ENCODE data around the gene FADS1. TPM values are rescaled to one million over a fixed set of nuclear protein-coding genes. Genes with fewer than 3 reads are reported as not detected.

Gene FADS1
- total RNA-seq, 4 donors from 2014 or later, result 4.9 to 9.9 (median 6.7) TPM

DNA sequence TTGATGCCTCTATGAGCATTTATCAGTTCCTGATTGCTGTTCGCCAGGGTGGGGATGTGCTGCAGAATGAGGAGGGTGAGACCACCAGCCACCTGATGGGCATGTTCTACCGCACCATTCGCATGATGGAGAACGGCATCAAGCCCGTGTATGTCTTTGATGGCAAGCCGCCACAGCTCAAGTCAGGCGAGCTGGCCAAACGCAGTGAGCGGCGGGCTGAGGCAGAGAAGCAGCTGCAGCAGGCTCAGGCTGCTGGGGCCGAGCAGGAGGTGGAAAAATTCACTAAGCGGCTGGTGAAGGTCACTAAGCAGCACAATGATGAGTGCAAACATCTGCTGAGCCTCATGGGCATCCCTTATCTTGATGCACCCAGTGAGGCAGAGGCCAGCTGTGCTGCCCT, 21.3 kb downstream of the FADS1 start:
- H3K4me3 ChIP-seq, result no peak overlapping the region
- no peaks in the 10 kb centered on the region for H3K36me3 ChIP-seq
- DNase-seq, result no peak
- no peaks in the 10 kb centered on the region for H3K27me3 ChIP-seq
- no peaks in the 10 kb centered on the region for H3K9me3 ChIP-seq
- TF ChIP-seq, protein P1, sequence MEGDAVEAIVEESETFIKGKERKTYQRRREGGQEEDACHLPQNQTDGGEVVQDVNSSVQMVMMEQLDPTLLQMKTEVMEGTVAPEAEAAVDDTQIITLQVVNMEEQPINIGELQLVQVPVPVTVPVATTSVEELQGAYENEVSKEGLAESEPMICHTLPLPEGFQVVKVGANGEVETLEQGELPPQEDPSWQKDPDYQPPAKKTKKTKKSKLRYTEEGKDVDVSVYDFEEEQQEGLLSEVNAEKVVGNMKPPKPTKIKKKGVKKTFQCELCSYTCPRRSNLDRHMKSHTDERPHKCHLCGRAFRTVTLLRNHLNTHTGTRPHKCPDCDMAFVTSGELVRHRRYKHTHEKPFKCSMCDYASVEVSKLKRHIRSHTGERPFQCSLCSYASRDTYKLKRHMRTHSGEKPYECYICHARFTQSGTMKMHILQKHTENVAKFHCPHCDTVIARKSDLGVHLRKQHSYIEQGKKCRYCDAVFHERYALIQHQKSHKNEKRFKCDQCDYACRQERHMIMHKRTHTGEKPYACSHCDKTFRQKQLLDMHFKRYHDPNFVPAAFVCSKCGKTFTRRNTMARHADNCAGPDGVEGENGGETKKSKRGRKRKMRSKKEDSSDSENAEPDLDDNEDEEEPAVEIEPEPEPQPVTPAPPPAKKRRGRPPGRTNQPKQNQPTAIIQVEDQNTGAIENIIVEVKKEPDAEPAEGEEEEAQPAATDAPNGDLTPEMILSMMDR (IDR thresholded peaks at IDR 0.05), result no peak
- no peak for TF ChIP-seq POLR2A (IDR thresholded peaks at IDR 0.05)
- no peak overlapping the region for H3K27ac ChIP-seq
- H3K4me1 ChIP-seq, result peaks cover 0 to 18% (median 3%) of the 10 kb centered on the region in 4 donors

DNA sequence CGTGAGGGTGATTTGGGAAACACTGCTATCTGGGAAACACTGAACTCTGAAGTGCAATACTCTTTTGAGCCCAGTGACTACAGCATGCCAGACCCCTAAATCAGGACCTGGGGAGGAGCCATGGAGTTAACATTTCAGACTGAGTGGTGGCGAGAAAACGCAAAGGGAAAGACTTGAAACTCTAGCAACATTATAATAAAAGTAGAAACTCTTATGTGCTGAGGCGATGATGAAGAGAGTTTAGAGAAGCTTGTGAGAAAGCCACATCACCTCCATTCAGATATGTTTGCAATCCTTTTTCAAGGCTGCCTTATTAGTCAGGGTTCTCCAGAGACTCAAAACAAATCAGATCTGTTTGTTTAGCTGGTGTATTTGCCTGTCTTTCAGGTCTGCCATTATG, 22.2 kb downstream of the FADS1 start:
- no peak for DNase-seq
- H3K27me3 ChIP-seq, result no peaks in the 10 kb centered on the region
- peaks cover 0 to 9% (median 0%) of the 10 kb centered on the region in 3 donors for H3K36me3 ChIP-seq
- H3K27ac ChIP-seq, result no peak overlapping the region
- no peak for TF ChIP-seq POLR2A (IDR thresholded peaks at IDR 0.05)
- TF ChIP-seq, protein P1 (IDR thresholded peaks at IDR 0.05), result no peak
- H3K4me3 ChIP-seq, result no peak overlapping the region
- H3K9me3 ChIP-seq, result no peaks in the 10 kb centered on the region
- H3K4me1 ChIP-seq, result peaks cover 0 to 18% (median 3%) of the 10 kb centered on the region in 4 donors

DNA sequence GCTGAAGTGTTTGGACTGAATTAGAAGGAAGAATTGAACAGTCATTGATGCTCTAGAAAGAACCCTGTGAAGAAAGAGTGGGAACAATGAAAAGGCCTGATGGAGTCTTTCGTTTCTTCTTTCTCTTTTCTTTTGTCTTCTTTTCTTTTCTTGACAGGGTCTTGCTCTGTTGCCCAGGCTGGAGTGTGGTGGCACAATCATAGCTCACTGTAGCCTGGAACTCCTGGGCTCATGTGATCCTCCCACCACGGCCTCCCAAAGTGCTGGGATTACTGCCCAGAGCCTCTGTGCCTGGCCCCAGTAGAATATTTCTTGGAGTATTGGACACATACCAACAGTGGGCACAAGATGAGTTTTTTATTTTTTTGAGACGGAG, 23.0 kb downstream of the FADS1 start:
- peak overlapping the region in 1 of 4 donors; percentile 81 for H3K4me3 ChIP-seq
- no peak for DNase-seq

DNA sequence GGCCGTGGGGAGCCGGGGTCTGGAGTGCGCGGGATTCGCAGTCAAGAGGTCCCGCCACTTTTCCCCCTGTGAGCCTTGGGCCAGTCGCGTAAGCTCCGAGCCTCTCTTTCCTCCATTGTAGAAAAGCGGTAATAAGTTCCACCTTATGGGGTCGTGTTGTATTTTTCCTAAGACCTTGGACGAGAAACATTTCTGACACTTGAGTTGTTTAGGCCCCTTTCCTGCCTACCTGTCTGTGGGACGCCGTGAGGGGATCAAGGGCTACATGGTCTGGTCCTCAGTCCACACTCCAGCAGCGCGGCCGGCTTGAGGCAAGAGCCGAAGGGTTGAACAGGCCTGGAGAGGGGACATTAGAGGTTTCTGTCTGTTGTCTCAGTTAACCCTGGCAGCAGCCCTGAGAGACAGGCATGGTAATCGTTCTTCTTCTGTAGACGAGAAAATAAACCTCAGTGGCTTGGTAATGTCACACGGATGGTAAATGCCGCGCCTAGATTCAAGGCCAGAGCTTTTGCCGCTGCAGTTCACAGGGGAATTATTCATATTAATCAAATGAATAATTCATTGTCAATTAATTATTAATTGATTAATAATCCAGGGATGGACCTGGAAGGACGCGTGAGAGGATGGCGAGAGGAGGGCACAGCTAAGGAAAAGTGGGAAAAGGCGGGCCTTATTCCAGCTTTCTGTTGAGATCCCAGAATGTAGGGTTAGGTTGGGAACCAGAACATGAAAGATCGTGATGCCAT, 23.5 kb downstream of the FADS1 start:
- H3K27me3 ChIP-seq, result no peaks in the 10 kb centered on the region
- H3K9me3 ChIP-seq, result no peaks in the 10 kb centered on the region
- H3K4me3 ChIP-seq, result peak overlapping the region; percentile 65 to 87 (median 80)
- peak overlapping the region; percentile 91 to 95 (median 93) for H3K27ac ChIP-seq
- peaks cover 0 to 22% (median 0%) of the 10 kb centered on the region in 3 donors for H3K36me3 ChIP-seq
- TF ChIP-seq POLR2A (IDR thresholded peaks at IDR 0.05), result no peak
- TF ChIP-seq, protein P1 (IDR thresholded peaks at IDR 0.05), result no peak
- no peak for DNase-seq
- peaks cover 0 to 18% (median 3%) of the 10 kb centered on the region in 4 donors for H3K4me1 ChIP-seq

More for the DNA sequence above, 23.0 kb downstream of the FADS1 start:
- Histone ChIP-seq H3K36me3 (peaks cover 0 to 16% (median 0%) of the 10 kb centered on the region in 3 donors), H3K27ac (no peak overlapping the region), H3K9me3 (no peaks in the 10 kb centered on the region), H3K27me3 (no peaks in the 10 kb centered on the region), H3K4me1 (peaks cover 0 to 18% (median 3%) of the 10 kb centered on the region in 4 donors)
- TF ChIP-seq, protein P1 (IDR thresholded peaks at IDR 0.05), result no peak
- no peak for TF ChIP-seq POLR2A (IDR thresholded peaks at IDR 0.05)

DNA sequence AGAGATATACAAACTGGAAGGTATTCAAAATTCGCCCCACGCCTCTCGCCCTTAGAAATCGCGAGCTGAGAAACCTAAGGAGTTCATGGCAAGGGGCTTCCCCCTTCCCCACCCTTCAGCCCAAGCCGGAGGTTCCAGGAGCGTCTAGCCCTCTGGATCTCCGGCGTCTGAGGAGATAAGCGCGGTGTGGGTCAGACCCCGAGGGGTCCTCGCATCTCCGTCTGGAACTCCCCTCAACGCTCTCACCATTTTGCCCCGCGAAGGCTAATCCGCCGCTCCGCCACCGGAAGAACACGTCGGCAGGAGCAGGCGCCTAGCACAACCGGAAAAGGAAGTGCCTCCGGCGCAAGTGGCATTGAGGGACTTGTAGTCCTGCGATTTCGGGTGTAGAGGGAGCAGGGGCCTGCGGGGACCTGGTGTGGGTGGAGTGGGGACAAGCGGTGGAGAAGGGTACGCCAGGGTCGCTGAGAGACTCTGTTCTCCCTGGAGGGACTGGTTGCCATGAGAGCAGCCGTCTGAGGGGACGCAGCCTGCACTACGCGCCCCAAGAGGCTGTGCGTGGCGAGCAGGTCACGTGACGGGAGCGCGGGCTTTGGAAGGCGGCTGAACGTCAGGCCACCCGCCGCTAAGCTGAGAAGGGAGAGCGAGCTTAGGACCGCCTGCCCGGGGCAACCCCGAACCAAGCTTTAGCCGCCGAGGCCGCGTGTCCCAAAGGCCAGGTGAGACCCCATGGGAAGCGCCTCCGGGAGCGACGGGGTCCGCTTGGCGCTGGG, 24.3 kb downstream of the FADS1 start, which contains the start of the genes FEN1 and TMEM258:
Gene FEN1, plus strand, starts transcription at position 602 of the 773 bp plus-strand sequence. CDS start 2,451 bp downstream, outside the sequence.
Gene TMEM258, minus strand, starts transcription at position 290 of the 773 bp plus-strand sequence. Its CDS starts 41 bp downstream, at position 249.
- Histone ChIP-seq H3K4me1 (peaks cover 0 to 18% (median 3%) of the 10 kb centered on the region in 4 donors), H3K27me3 (no peaks in the 10 kb centered on the region), H3K4me3 (peak within 1 kb of the TSS; percentile 65 to 87 (median 80)), H3K27ac (peak within 1 kb of the TSS; percentile 91 to 95 (median 93)), H3K36me3 (peaks cover 0 to 30% (median 0%) of the 10 kb centered on the region in 3 donors), H3K9me3 (no peaks in the 10 kb centered on the region)
- TF ChIP-seq, protein P1 (IDR thresholded peaks at IDR 0.05), result peak in 3 of 6 experiments; percentile 33 to 42 (median 35)
- TF ChIP-seq POLR2A (IDR thresholded peaks at IDR 0.05), result peak; percentile 22 to 43
- peak; percentile 90 to 95 (median 94) for DNase-seq

Measured in Peyer's patch (tissue), 4 donors.